Measurements from ENCODE around the gene PARD3.

- TF ChIP-seq CTCF (IDR thresholded peaks at IDR 0.05; ENCODE audit: borderline replicate concordance, extremely low read depth, low read length, poor library complexity, severe bottlenecking), result no peak
- TF ChIP-seq EZH2 (IDR thresholded peaks at IDR 0.05; ENCODE audit: borderline replicate concordance, low read depth, low read length, severe bottlenecking), result no peak
These were observed 542.8 kb downstream of the PARD3 start for GRCh38 chr10:34272316-34272715.
